H1 (cell line): ENCODE measurements around the gene ARID5B. TPM values are rescaled to one million over a fixed set of nuclear protein-coding genes. Genes with fewer than 3 reads are reported as not detected.

Experiments
- CTCF ChIA-PET: fragments of 300-600 bp; sonication (Branson Sonifier 250); formaldehyde crosslinking; loops from one replicate; lab custom pipeline; 2021; ENCODE audit not compliant: partially characterized antibody; lab: Charles Lee
- POLR2A ChIA-PET: fragments of 300-600 bp; sonication (Branson Sonifier 250); formaldehyde crosslinking; loops from one replicate; lab custom pipeline; 2021; ENCODE audit warnings: inconsistent platforms; ENCODE audit not compliant: partially characterized antibody; lab: Charles Lee
- DNase-seq, 2 experiments: peaks; one replicate each; pipeline versions ENCODE4 v3.0.0 to v3.0.0-alpha.2; 2010 to 2022; ENCODE audit warnings: low spot score in 2 of 2, low read depth in 1 of 2, mixed read lengths in 1 of 2
- FAIRE-seq: peaks from 2 replicates; lab custom pipeline; 2011; peaks lifted over from hg19 to GRCh38; lab: Jason Lieb, UNC
- H2AFZ ChIP-seq: 2 replicates; pipeline ENCODE4 v1.8.1; 2012; ENCODE audit warnings: low read length, inconsistent platforms
- H2AK5ac ChIP-seq: 2 replicates; pipeline ENCODE4 v1.6.1; 2013; ENCODE audit warnings: low read depth, low read length
- H2BK120ac ChIP-seq: replicated peaks from 2 replicates; pipeline ENCODE3; 2013; ENCODE audit warnings: low read depth, low read length, inconsistent platforms
- H2BK12ac ChIP-seq: 2 replicates; pipeline ENCODE4 v1.6.1; 2013; ENCODE audit warnings: low read depth, low read length
- H2BK15ac ChIP-seq: 2 replicates; pipeline ENCODE4 v1.6.1; 2013; ENCODE audit warnings: low read length
- H2BK20ac ChIP-seq: 2 replicates; pipeline ENCODE4 v1.6.1; 2013; ENCODE audit warnings: low read length
- H2BK5ac ChIP-seq: 2 replicates; pipeline ENCODE4 v1.6.1; 2013; ENCODE audit warnings: low read depth, low read length
- H3K14ac ChIP-seq: 2 replicates; pipeline ENCODE4 v1.6.1; 2013; ENCODE audit warnings: inconsistent platforms; ENCODE audit not compliant: insufficient read length
- H3K18ac ChIP-seq: 2 replicates; pipeline ENCODE4 v1.6.1; 2013; ENCODE audit warnings: low read length; ENCODE audit errors: extremely low read depth
- H3K23ac ChIP-seq: 2 replicates; pipeline ENCODE4 v1.6.1; 2013; ENCODE audit warnings: inconsistent platforms; ENCODE audit not compliant: insufficient read length
- H3K23me2 ChIP-seq: 2 replicates; pipeline ENCODE4 v1.6.1; 2013; ENCODE audit warnings: low read depth, low read length
- H3K27ac ChIP-seq: 2 replicates; pipeline ENCODE4 v1.6.1; 2011; ENCODE audit warnings: low read depth, low read length, inconsistent platforms
- H3K27me3 ChIP-seq, 4 experiments: replicated peaks in 1 of 4; 1 replicate in 1 of 4; 2 replicates in 3 of 4; pipeline versions ENCODE4 v1.6.1 to v1.8.1; 2011 to 2013; ENCODE audit warnings: low read length in 3 of 4, mild to moderate bottlenecking in 3 of 4, inconsistent platforms in 2 of 4, mixed read lengths in 2 of 4, moderate library complexity in 1 of 4; ENCODE audit not compliant: control insufficient read depth in 3 of 4, insufficient read depth in 3 of 4; ENCODE audit errors: extremely low read depth in 1 of 4
- H3K36me3 ChIP-seq, 4 experiments: 2 replicates each; pipeline versions ENCODE4 v1.6.1 to v1.8.1; 2011 to 2013; ENCODE audit warnings: mild to moderate bottlenecking in 4 of 4, low read length in 3 of 4, moderate library complexity in 2 of 4, control low read depth in 1 of 4, inconsistent platforms in 1 of 4; ENCODE audit not compliant: insufficient read depth in 4 of 4, control insufficient read depth in 2 of 4
- H3K4ac ChIP-seq: replicated peaks from 2 replicates; pipeline ENCODE3; 2013; ENCODE audit warnings: low read length, low read depth, mixed read lengths, inconsistent platforms; ENCODE audit not compliant: insufficient read length
- H3K4me1 ChIP-seq, 4 experiments: replicated peaks in 1 of 4; 1 replicate in 1 of 4; 2 replicates in 3 of 4; pipeline versions ENCODE4 v1.6.1 to v1.8.1; 2011 to 2013; ENCODE audit warnings: low read length in 3 of 4, inconsistent platforms in 2 of 4, mixed read lengths in 1 of 4; ENCODE audit not compliant: insufficient read depth in 4 of 4, control insufficient read depth in 3 of 4
- H3K4me2 ChIP-seq, 2 experiments: 2 replicates each; pipeline versions ENCODE4 v1.6.1 to v1.8.1; 2011 to 2013; ENCODE audit warnings: low read depth in 2 of 2, low read length in 2 of 2, control low read depth in 1 of 2, inconsistent platforms in 1 of 2, mild to moderate bottlenecking in 1 of 2; ENCODE audit not compliant: insufficient read depth in 1 of 2
- H3K4me3 ChIP-seq, 4 experiments: fragments of 200-600, 300-600 bp in 1 of 4; sonication (generic), shearing (Covaris generic), sonication (Bioruptor Twin) in 1 of 4; 2 replicates each; pipeline versions ENCODE4 v1.5.1 to v1.8.1; 2011 to 2016; ENCODE audit warnings: low read length in 4 of 4, low read depth in 3 of 4, control low read depth in 2 of 4, inconsistent platforms in 2 of 4, mild to moderate bottlenecking in 2 of 4, mixed read lengths in 1 of 4, moderate library complexity in 1 of 4; ENCODE audit not compliant: insufficient read depth in 2 of 4; ENCODE audit errors: extremely low read depth in 1 of 4
- H3K56ac ChIP-seq: replicated peaks from 2 replicates; pipeline ENCODE3; 2013; ENCODE audit warnings: low read depth, mild to moderate bottlenecking, mixed read lengths, low read length, inconsistent platforms; ENCODE audit not compliant: insufficient read length
- H3K79me1 ChIP-seq: 2 replicates; pipeline ENCODE4 v1.6.1; 2013; ENCODE audit warnings: low read depth, low read length, control low read depth
- H3K79me2 ChIP-seq, 2 experiments: 2 replicates each; pipeline versions ENCODE4 v1.6.1 to v1.8.1; 2012 to 2013; ENCODE audit warnings: low read length in 2 of 2, mild to moderate bottlenecking in 2 of 2, inconsistent platforms in 1 of 2; ENCODE audit not compliant: insufficient read depth in 2 of 2, control insufficient read depth in 1 of 2
- H3K9ac ChIP-seq, 4 experiments: replicated peaks in 1 of 4; 1 replicate in 1 of 4; 2 replicates in 3 of 4; pipeline versions ENCODE4 v1.6.1 to v1.8.1; 2011 to 2013; ENCODE audit warnings: low read depth in 3 of 4, low read length in 3 of 4, control low read depth in 2 of 4, mild to moderate bottlenecking in 2 of 4, moderate library complexity in 2 of 4, inconsistent platforms in 1 of 4; ENCODE audit errors: extremely low read depth in 1 of 4
- H3K9me3 ChIP-seq, 2 experiments: 2 replicates each; pipeline versions ENCODE4 v1.6.1 to v1.8.1; 2012 to 2013; ENCODE audit warnings: mild to moderate bottlenecking in 2 of 2, moderate library complexity in 2 of 2, control low read depth in 1 of 2, inconsistent platforms in 1 of 2, low read depth in 1 of 2, low read length in 1 of 2, mixed read lengths in 1 of 2; ENCODE audit not compliant: insufficient read depth in 2 of 2
- H4K20me1 ChIP-seq, 2 experiments: replicated peaks in 1 of 2; 2 replicates each; pipeline versions ENCODE3 to v1.8.1; 2011 to 2013; ENCODE audit warnings: inconsistent platforms in 2 of 2, low read length in 2 of 2, mild to moderate bottlenecking in 1 of 2; ENCODE audit not compliant: insufficient read depth in 2 of 2, control insufficient read depth in 1 of 2
- H4K5ac ChIP-seq: 2 replicates; pipeline ENCODE4 v1.6.1; 2013; ENCODE audit warnings: low read length, low read depth, mixed read lengths, inconsistent platforms; ENCODE audit not compliant: insufficient read length
- H4K8ac ChIP-seq: 2 replicates; pipeline ENCODE4 v1.8.0; 2013; ENCODE audit warnings: mild to moderate bottlenecking, moderate library complexity, low read length, inconsistent platforms; ENCODE audit not compliant: insufficient read depth; ENCODE audit errors: extremely low read depth
- H4K91ac ChIP-seq: replicated peaks from 2 replicates; pipeline ENCODE3; 2013; ENCODE audit warnings: low read length, mixed read lengths, inconsistent platforms; ENCODE audit not compliant: insufficient read length
- EZH2 ChIP-seq: fragments of 200-600 bp; sonication (generic); IDR thresholded peaks from 2 replicates; pipeline ENCODE4 v1.7.1; 2012; ENCODE audit warnings: low read depth, mild to moderate bottlenecking, moderate library complexity, low read length, inconsistent platforms; ENCODE audit not compliant: severe bottlenecking
- HDAC6 ChIP-seq: IDR thresholded peaks from one replicate; pipeline ENCODE4 v1.7.1; 2012; ENCODE audit warnings: low read depth, mild to moderate bottlenecking, inconsistent platforms, low read length, moderate library complexity
- KDM5A ChIP-seq: fragments of 200-600 bp; IDR thresholded peaks from 2 replicates; pipeline ENCODE4 v1.7.1; 2012; ENCODE audit warnings: mild to moderate bottlenecking, low read length, inconsistent platforms, mixed read lengths
- WGBS, 2 experiments: shearing (Covaris generic) in 1 of 2; methylation state at CpG; one replicate each; pipeline versions ENCODE4 v1.1.6 to v1.1.7; 2013 to 2015; ENCODE audit warnings: low lambda C conversion rate in 2 of 2, mixed read lengths in 2 of 2, inconsistent platforms in 1 of 2, low coverage in 1 of 2, missing lambda C conversion rate in 1 of 2; ENCODE audit not compliant: insufficient replicate concordance in 2 of 2, insufficient coverage in 1 of 2, insufficient read length in 1 of 2; ENCODE audit errors: extremely low coverage in 1 of 2, missing lambda C conversion rate in 1 of 2; 5-methylcytosine and 5-hydroxymethylcytosine counted together
- polyA plus RNA-seq, 7 experiments: library from polyadenylated mRNA; depleted of rRNA in 3 of 7; stranded (reverse) in 5 of 7; unstranded in 2 of 7; fragments of >200 nt in 5 of 7; fragments of 200-250 nt in 2 of 7; gene quantifications; 1 replicate in 5 of 7; 2 replicates in 1 of 7; 4 replicates in 1 of 7; pipeline versions ENCODE4 v1.2.1 to v1.2.3, GENCODE V29; 2011 to 2013; ENCODE audit warnings: missing spikeins in 2 of 7, mixed read lengths in 2 of 7
- total RNA-seq: library from RNA; stranded (reverse); fragmentation: NEBNext Ultra II Directional; extraction: Animal tissue kit (Norgen Biotek cat#: 25700); gene quantifications from 2 replicates; pipeline ENCODE4 v1.2.1, GENCODE V29; 2021

ARID5B gene
- total and polyA plus RNA-seq, 2 of the 8 experiments (the other 6 are each of a cell fraction or from before 2014, with no cell fraction given) = 0.21 to 1.1 TPM

- 88% methylated on average over 1 of the region's 1 CpG; no CpG with 5 or more reads in 1 of the 2 experiments for WGBS, 2 experiments
- Histone ChIP-seq H4K5ac (no peak overlapping the region), H2BK12ac (no peak overlapping the region), H4K8ac (no peak overlapping the region), H3K4me3 (no peak overlapping the region), H3K79me2 (no peaks in the 10 kb centered on the region), H4K20me1 (no peaks in the 10 kb centered on the region), H3K4me1 (no peaks in the 10 kb centered on the region), H4K91ac (no peak overlapping the region), H3K9ac (no peak overlapping the region), H3K36me3 (no peaks in the 10 kb centered on the region), H3K79me1 (no peaks in the 10 kb centered on the region), H3K14ac (no peak overlapping the region), H3K23ac (no peak overlapping the region), H3K27ac (no peak overlapping the region), H3K4ac (no peak overlapping the region), H2BK15ac (no peak overlapping the region), H3K9me3 (no peaks in the 10 kb centered on the region), H2BK5ac (no peak overlapping the region), H2BK120ac (no peak overlapping the region), H3K18ac (no peak overlapping the region), H2AK5ac (no peak overlapping the region), H3K4me2 (no peak overlapping the region), H3K56ac (no peak overlapping the region), H3K23me2 (no peaks in the 10 kb centered on the region), H2AFZ (no peak overlapping the region), H2BK20ac (no peak overlapping the region), H3K27me3 (no peaks in the 10 kb centered on the region)
- CTCF ChIA-PET = interaction anchor here (0.8 kb wide), 1 partner anchor 13 kb away, joined by 3 read pairs; no protein-coding TSS in a partner anchor
- POLR2A ChIA-PET = interaction anchor here (1.3 kb wide), 1 partner anchor 14 kb away, joined by 4 read pairs; no protein-coding TSS in a partner anchor
- TF ChIP-seq EZH2 = no peak
- no peak for TF ChIP-seq HDAC6
- TF ChIP-seq KDM5A = no peak
- no peak for DNase-seq
- no peak for FAIRE-seq
Observed at GRCh38 chr10:62082271-62082656, 180.8 kb downstream of the ARID5B start.
